ENCODE data around the gene PGM2L1.
"Not testable (repeated sequence)": the region's sequence is repeated elsewhere in the genome, so short reads cannot be mapped to it uniquely, and the experiment has no call there.

PGM2L1 gene

GRCh38 chr11:74400606-74401005 is 2.4 kb upstream of the PGM2L1 start:
- no peak for DNase-seq (ENCODE audit: low read depth, low spot score)

GRCh38 chr11:74397501-74398243 is 561 bp downstream of the PGM2L1 start:
- no peak for DNase-seq (ENCODE audit: low read depth, low spot score)

GRCh38 chr11:74392256-74392655 is 6.0 kb downstream of the PGM2L1 start:
- no peak for DNase-seq (ENCODE audit: low read depth, low spot score)

- no peak for DNase-seq (ENCODE audit: low read depth, low spot score)
Observed at GRCh38 chr11:74391193-74391592, 7.0 kb downstream of the PGM2L1 start.

- no peak for DNase-seq (ENCODE audit: low read depth, low spot score)
Observed at GRCh38 chr11:74390697-74391096, 7.5 kb downstream of the PGM2L1 start.

GRCh38 chr11:74388678-74389327 is 9.4 kb downstream of the PGM2L1 start:
- DNase-seq (ENCODE audit: low read depth, low spot score), result peak; percentile 46

- no peak for DNase-seq (ENCODE audit: low read depth, low spot score)
Observed at GRCh38 chr11:74384641-74385040, 13.6 kb downstream of the PGM2L1 start.

- DNase-seq (ENCODE audit: low read depth, low spot score), result no peak
Observed at GRCh38 chr11:74380746-74381439, 17.3 kb downstream of the PGM2L1 start.

- no peak for DNase-seq (ENCODE audit: low read depth, low spot score)
Observed at GRCh38 chr11:74377689-74378088, 20.5 kb downstream of the PGM2L1 start.

- DNase-seq (ENCODE audit: low read depth, low spot score), result no peak
Observed at GRCh38 chr11:74373382-74373781, 24.9 kb downstream of the PGM2L1 start.

GRCh38 chr11:74371269-74372052 is 26.8 kb downstream of the PGM2L1 start:
- no peak for DNase-seq (ENCODE audit: low read depth, low spot score)

- no peak for DNase-seq (ENCODE audit: low read depth, low spot score)
Observed at GRCh38 chr11:74370123-74370522, 28.1 kb downstream of the PGM2L1 start.

GRCh38 chr11:74367881-74368280 is 30.4 kb downstream of the PGM2L1 start:
- no peak for DNase-seq (ENCODE audit: low read depth, low spot score)

- DNase-seq (ENCODE audit: low read depth, low spot score), result no peak
Observed at GRCh38 chr11:74366576-74366975, 31.7 kb downstream of the PGM2L1 start.

GRCh38 chr11:74365805-74366204 is 32.4 kb downstream of the PGM2L1 start:
- not testable (repeated sequence) for DNase-seq (ENCODE audit: low read depth, low spot score)

- no peak for DNase-seq (ENCODE audit: low read depth, low spot score)
Observed at GRCh38 chr11:74357449-74357848, 40.8 kb downstream of the PGM2L1 start.

GRCh38 chr11:74355626-74356025 is 42.6 kb downstream of the PGM2L1 start:
- no peak for DNase-seq (ENCODE audit: low read depth, low spot score)

- DNase-seq (ENCODE audit: low read depth, low spot score), result no peak
Observed at GRCh38 chr11:74354036-74354435, 44.2 kb downstream of the PGM2L1 start.

GRCh38 chr11:74347381-74347780 is 50.9 kb downstream of the PGM2L1 start:
- DNase-seq (ENCODE audit: low read depth, low spot score), result no peak

- no peak for DNase-seq (ENCODE audit: low read depth, low spot score)
Observed at GRCh38 chr11:74345420-74345819, 52.8 kb downstream of the PGM2L1 start.

GRCh38 chr11:74341921-74342320 is 56.3 kb downstream of the PGM2L1 start:
- no peak for DNase-seq (ENCODE audit: low read depth, low spot score)

- DNase-seq (ENCODE audit: low read depth, low spot score), result no peak
Observed at GRCh38 chr11:74339619-74340018, 58.6 kb downstream of the PGM2L1 start.

Data from activated naive CD8-positive, alpha-beta T cell treated with anti-CD3 and anti-CD28 coated beads, Interleukin-2, amount 50 U/mL, for 16 hours (primary cell).